GM06990 (cell line): Measurements from ENCODE around the gene TTC28.

Experiments used
- DNase-seq: peaks from one replicate; pipeline ENCODE4 v3.0.0-alpha.2; 2011; ENCODE audit not compliant: insufficient read length; ENCODE audit errors: extremely low read depth
- H3K27me3 ChIP-seq: replicated peaks from 2 replicates; pipeline ENCODE4 v1.6.0; 2011; ENCODE audit warnings: low read length; ENCODE audit not compliant: control insufficient read depth, insufficient read depth
- H3K36me3 ChIP-seq: 2 replicates; pipeline ENCODE4 v1.5.1; 2011; ENCODE audit warnings: low read length; ENCODE audit not compliant: control insufficient read depth, insufficient read depth
- H3K4me3 ChIP-seq: replicated peaks from 2 replicates; pipeline ENCODE4 v1.5.1; 2011; ENCODE audit warnings: low read depth, mild to moderate bottlenecking, control low read depth, low read length
- TF ChIP-seq, protein P1 (sequence below): IDR thresholded peaks from 2 replicates; pipeline ENCODE4 v1.5.1; 2011; ENCODE audit warnings: low read length, control low read depth, mild to moderate bottlenecking, inconsistent platforms; ENCODE audit not compliant: insufficient read depth, poor library complexity, severe bottlenecking

Gene TTC28

GRCh38 chr22:27982106-27982505 lies 697.5 kb downstream of the TTC28 start:
- TF ChIP-seq, protein P1, sequence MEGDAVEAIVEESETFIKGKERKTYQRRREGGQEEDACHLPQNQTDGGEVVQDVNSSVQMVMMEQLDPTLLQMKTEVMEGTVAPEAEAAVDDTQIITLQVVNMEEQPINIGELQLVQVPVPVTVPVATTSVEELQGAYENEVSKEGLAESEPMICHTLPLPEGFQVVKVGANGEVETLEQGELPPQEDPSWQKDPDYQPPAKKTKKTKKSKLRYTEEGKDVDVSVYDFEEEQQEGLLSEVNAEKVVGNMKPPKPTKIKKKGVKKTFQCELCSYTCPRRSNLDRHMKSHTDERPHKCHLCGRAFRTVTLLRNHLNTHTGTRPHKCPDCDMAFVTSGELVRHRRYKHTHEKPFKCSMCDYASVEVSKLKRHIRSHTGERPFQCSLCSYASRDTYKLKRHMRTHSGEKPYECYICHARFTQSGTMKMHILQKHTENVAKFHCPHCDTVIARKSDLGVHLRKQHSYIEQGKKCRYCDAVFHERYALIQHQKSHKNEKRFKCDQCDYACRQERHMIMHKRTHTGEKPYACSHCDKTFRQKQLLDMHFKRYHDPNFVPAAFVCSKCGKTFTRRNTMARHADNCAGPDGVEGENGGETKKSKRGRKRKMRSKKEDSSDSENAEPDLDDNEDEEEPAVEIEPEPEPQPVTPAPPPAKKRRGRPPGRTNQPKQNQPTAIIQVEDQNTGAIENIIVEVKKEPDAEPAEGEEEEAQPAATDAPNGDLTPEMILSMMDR: no peak
- no peaks in the 10 kb centered on the region for H3K36me3 ChIP-seq
- no peak overlapping the region for H3K4me3 ChIP-seq
- no peaks in the 10 kb centered on the region for H3K27me3 ChIP-seq
- DNase-seq: no peak

DNA sequence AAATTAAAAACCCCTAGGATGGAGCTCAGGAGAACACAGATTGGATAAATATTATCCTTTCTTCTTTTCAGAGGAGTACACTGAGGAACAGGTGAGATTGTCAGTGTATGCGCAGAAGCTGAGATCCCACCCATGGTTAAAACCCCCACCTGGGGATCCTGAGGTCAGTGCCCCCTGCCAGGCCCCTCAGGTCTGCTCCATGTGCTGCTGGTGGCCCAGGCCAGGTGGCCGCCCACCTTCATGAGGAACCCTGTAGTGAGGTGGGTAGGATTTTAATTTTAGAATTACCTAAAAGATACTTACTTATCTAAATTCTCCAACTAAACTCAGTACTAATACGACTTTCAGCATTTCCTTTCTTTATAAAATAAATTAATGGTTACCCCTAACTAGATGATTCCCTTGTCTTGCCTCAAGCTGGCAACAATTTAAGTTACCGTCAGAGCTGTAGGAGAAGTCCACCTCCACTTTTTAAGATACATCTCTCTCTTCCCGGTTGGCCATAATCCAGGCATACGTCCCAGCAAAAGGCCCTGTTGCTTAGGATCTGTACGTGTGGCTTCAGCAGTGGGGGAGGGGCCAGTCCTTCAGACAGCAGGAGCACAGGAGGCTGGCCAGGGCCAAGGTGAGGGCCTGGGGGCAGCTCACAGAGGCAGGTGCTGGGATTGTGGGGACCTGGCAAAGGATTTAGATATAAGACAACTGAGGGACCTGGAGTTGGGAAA lies 699.1 kb downstream of the TTC28 start:
- DNase-seq: no peak
- no peak overlapping the region for H3K4me3 ChIP-seq
- no peaks in the 10 kb centered on the region for H3K27me3 ChIP-seq
- H3K36me3 ChIP-seq: no peaks in the 10 kb centered on the region
- TF ChIP-seq, protein P1: no peak

GRCh38 chr22:27978802-27979201 lies 700.8 kb downstream of the TTC28 start:
- DNase-seq: no peak
- Histone ChIP-seq H3K36me3 (no peaks in the 10 kb centered on the region), H3K4me3 (no peak overlapping the region), H3K27me3 (no peaks in the 10 kb centered on the region)
- TF ChIP-seq, protein P1: no peak

GRCh38 chr22:27978317-27978716 lies 701.3 kb downstream of the TTC28 start:
- Histone ChIP-seq H3K27me3 (no peaks in the 10 kb centered on the region), H3K36me3 (no peaks in the 10 kb centered on the region), H3K4me3 (no peak overlapping the region)
- TF ChIP-seq, protein P1: no peak
- DNase-seq: no peak

DNA sequence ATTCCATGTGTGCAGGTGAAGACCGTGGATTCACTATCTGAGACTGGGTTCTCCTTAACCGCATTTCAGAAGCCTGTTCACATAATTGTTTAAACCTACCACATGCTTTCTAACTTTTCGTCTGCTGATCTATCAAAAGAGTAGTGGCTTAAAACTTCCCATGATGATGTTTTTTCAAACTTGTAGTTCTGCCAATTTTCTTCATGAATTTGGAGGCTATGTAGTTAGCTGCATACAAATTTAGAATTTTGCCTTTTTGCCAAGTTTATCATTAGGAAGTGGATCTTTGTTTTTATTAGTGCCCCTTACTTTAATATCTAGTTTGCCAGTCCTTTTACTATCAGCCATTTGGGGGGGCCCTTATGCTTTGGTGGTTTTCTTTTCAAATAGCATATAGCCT lies 703.1 kb downstream of the TTC28 start:
- Histone ChIP-seq H3K27me3 (no peaks in the 10 kb centered on the region), H3K4me3 (no peak overlapping the region), H3K36me3 (no peaks in the 10 kb centered on the region)
- TF ChIP-seq, protein P1: no peak
- DNase-seq: no peak

- no peak for DNase-seq
- TF ChIP-seq, protein P1: no peak
- Histone ChIP-seq H3K27me3 (no peaks in the 10 kb centered on the region), H3K36me3 (no peaks in the 10 kb centered on the region), H3K4me3 (no peak overlapping the region)
Observed at GRCh38 chr22:27975381-27976013, 704.1 kb downstream of the TTC28 start.
